Osteocyte (in vitro differentiated cells): ENCODE results near the gene CEBPE. TPM values are rescaled to one million over a fixed set of nuclear protein-coding genes. Genes with fewer than 3 reads are reported as not detected.

Experiments used
- DNase-seq: peaks from one replicate; pipeline ENCODE4 v3.0.0; 2021; ENCODE audit warnings: mixed read lengths; ENCODE audit not compliant: unreplicated experiment; ENCODE audit errors: extremely low spot score
- H3K27ac Mint-ChIP-seq: one replicate; pipeline ENCODE4 v1.8.0; 2021; ENCODE audit warnings: mild to moderate bottlenecking, mixed read lengths; ENCODE audit not compliant: unreplicated experiment
- H3K27me3 Mint-ChIP-seq: one replicate; pipeline ENCODE4 v1.8.0; 2021; ENCODE audit warnings: mixed read lengths; ENCODE audit not compliant: unreplicated experiment
- H3K36me3 Mint-ChIP-seq: one replicate; pipeline ENCODE4 v1.8.0; 2021; ENCODE audit warnings: mixed read lengths; ENCODE audit not compliant: unreplicated experiment
- H3K4me1 Mint-ChIP-seq: one replicate; pipeline ENCODE4 v1.8.0; 2021; ENCODE audit warnings: mixed read lengths; ENCODE audit not compliant: unreplicated experiment
- H3K4me3 Mint-ChIP-seq: one replicate; pipeline ENCODE4 v1.8.0; 2021; ENCODE audit warnings: mild to moderate bottlenecking, moderate library complexity, mixed read lengths; ENCODE audit not compliant: unreplicated experiment
- H3K9me3 Mint-ChIP-seq: one replicate; pipeline ENCODE4 v1.8.0; 2021; ENCODE audit warnings: mixed read lengths; ENCODE audit not compliant: unreplicated experiment
- CTCF ChIP-seq: fragments of 200-600 bp; sonication (generic); IDR thresholded peaks from 2 replicates; pipeline ENCODE4 v1.5.0; 2021; ENCODE audit warnings: antibody characterized with exemption, mild to moderate bottlenecking, moderate library complexity
- total RNA-seq: library from RNA; stranded (reverse); gene quantifications from 2 replicates; pipeline ENCODE4 v1.2.1, GENCODE V29; 2021

The CEBPE gene
- total RNA-seq, 1 donor from 2014 or later, result not detected

GRCh38 chr14:23158779-23159178 lies 39.7 kb upstream of the CEBPE start:
- H3K9me3 Mint-ChIP-seq, result no peaks in the 10 kb centered on the region
- DNase-seq, result no peak
- no peak overlapping the region for H3K4me3 Mint-ChIP-seq
- peaks cover 32% of the 10 kb centered on the region for H3K27me3 Mint-ChIP-seq
- no peaks in the 10 kb centered on the region for H3K36me3 Mint-ChIP-seq
- TF ChIP-seq CTCF, result no peak
- H3K27ac Mint-ChIP-seq, result no peak overlapping the region
- peaks cover 17% of the 10 kb centered on the region for H3K4me1 Mint-ChIP-seq

GRCh38 chr14:23154964-23155587 lies 36.0 kb upstream of the CEBPE start:
- no peak for DNase-seq
- Mint-ChIP-seq H3K4me1 (peaks cover 8% of the 10 kb centered on the region), H3K36me3 (no peaks in the 10 kb centered on the region), H3K27me3 (peaks cover 37% of the 10 kb centered on the region), H3K9me3 (no peaks in the 10 kb centered on the region), H3K4me3 (no peak overlapping the region), H3K27ac (peak overlapping the region; percentile 67)
- TF ChIP-seq CTCF, result no peak

- H3K27me3 Mint-ChIP-seq, result peaks cover 33% of the 10 kb centered on the region
- H3K4me1 Mint-ChIP-seq, result peaks cover 8% of the 10 kb centered on the region
- no peak overlapping the region for H3K4me3 Mint-ChIP-seq
- H3K27ac Mint-ChIP-seq, result no peak overlapping the region
- TF ChIP-seq CTCF, result no peak
- no peaks in the 10 kb centered on the region for H3K9me3 Mint-ChIP-seq
- no peak for DNase-seq
- H3K36me3 Mint-ChIP-seq, result no peaks in the 10 kb centered on the region
Observed at GRCh38 chr14:23153851-23154796, 35.1 kb upstream of the CEBPE start.

- TF ChIP-seq CTCF, result no peak
- Mint-ChIP-seq H3K9me3 (no peaks in the 10 kb centered on the region), H3K36me3 (no peaks in the 10 kb centered on the region), H3K27me3 (peaks cover 18% of the 10 kb centered on the region), H3K4me3 (no peak overlapping the region), H3K27ac (no peak overlapping the region), H3K4me1 (peaks cover 8% of the 10 kb centered on the region)
- no peak for DNase-seq
Observed at GRCh38 chr14:23151342-23151741, 32.3 kb upstream of the CEBPE start.

GRCh38 chr14:23149745-23150144 lies 30.7 kb upstream of the CEBPE start:
- no peaks in the 10 kb centered on the region for H3K36me3 Mint-ChIP-seq
- DNase-seq, result no peak
- no peak for TF ChIP-seq CTCF
- no peak overlapping the region for H3K27ac Mint-ChIP-seq
- H3K9me3 Mint-ChIP-seq, result no peaks in the 10 kb centered on the region
- H3K4me1 Mint-ChIP-seq, result peaks cover under 1% of the 10 kb centered on the region
- peaks cover 23% of the 10 kb centered on the region for H3K27me3 Mint-ChIP-seq
- H3K4me3 Mint-ChIP-seq, result no peak overlapping the region
